ENCODE results near the gene MAP3K13.

MAP3K13 gene

GRCh38 chr3:185508335-185508991 is 145.5 kb downstream of the MAP3K13 start:
- no peak for DNase-seq (ENCODE audit: low spot score)

- DNase-seq (ENCODE audit: low spot score), result no peak
Observed at GRCh38 chr3:185511711-185512110, 148.8 kb downstream of the MAP3K13 start.

- DNase-seq (ENCODE audit: low spot score), result no peak
Observed at GRCh38 chr3:185517387-185518130, 154.6 kb downstream of the MAP3K13 start.

- no peak for DNase-seq (ENCODE audit: low spot score)
Observed at GRCh38 chr3:185519021-185519420, 156.1 kb downstream of the MAP3K13 start.

GRCh38 chr3:185521349-185522138 is 158.6 kb downstream of the MAP3K13 start:
- no peak for DNase-seq (ENCODE audit: low spot score)

- no peak for DNase-seq (ENCODE audit: low spot score)
Observed at GRCh38 chr3:185526349-185526951, 163.5 kb downstream of the MAP3K13 start.

GRCh38 chr3:185527364-185527763 is 164.4 kb downstream of the MAP3K13 start:
- DNase-seq (ENCODE audit: low spot score), result no peak

- DNase-seq (ENCODE audit: low spot score), result no peak
Observed at GRCh38 chr3:185528532-185528931, 165.6 kb downstream of the MAP3K13 start.

GRCh38 chr3:185530856-185531255 is 167.9 kb downstream of the MAP3K13 start:
- no peak for DNase-seq (ENCODE audit: low spot score)

GRCh38 chr3:185532901-185533300 is 170.0 kb downstream of the MAP3K13 start:
- no peak for DNase-seq (ENCODE audit: low spot score)

- DNase-seq (ENCODE audit: low spot score), result no peak
Observed at GRCh38 chr3:185534511-185534910, 171.6 kb downstream of the MAP3K13 start.

- no peak for DNase-seq (ENCODE audit: low spot score)
Observed at GRCh38 chr3:185537369-185537970, 174.5 kb downstream of the MAP3K13 start.
